Subcutaneous adipose tissue (tissue), 4 donors: ENCODE measurements around the gene NME7. TPM values are rescaled to one million over a fixed set of nuclear protein-coding genes. Genes with fewer than 3 reads are reported as not detected.

Source experiments
- CTCF ChIP-seq: fragments of 450-650 bp; IDR thresholded peaks from one replicate; pipeline ENCODE4 v1.5.1; 2016; ENCODE audit warnings: low read depth, mild to moderate bottlenecking, control low read depth, antibody characterized with exemption, moderate library complexity
- total RNA-seq, 4 donors: library from RNA; depleted of rRNA; stranded (reverse); fragments of >200 nt; gene quantifications; one replicate each; pipeline ENCODE4 v1.1.0, GENCODE V29; 2016

The NME7 gene
- total RNA-seq, 4 donors from 2014 or later, result 10.5 to 14.2 (median 12.9) TPM

- no peak for TF ChIP-seq CTCF
Measured at GRCh38 chr1:169149555-169150286, 217.9 kb downstream of the NME7 start.

- TF ChIP-seq CTCF, result no peak
Measured at GRCh38 chr1:169148472-169149252, 218.9 kb downstream of the NME7 start.

GRCh38 chr1:169146576-169147214, 220.9 kb downstream of the NME7 start:
- TF ChIP-seq CTCF, result no peak

- no peak for TF ChIP-seq CTCF
Measured at GRCh38 chr1:169144941-169145626, 222.5 kb downstream of the NME7 start.

- no peak for TF ChIP-seq CTCF
Measured at GRCh38 chr1:169143984-169144383, 223.6 kb downstream of the NME7 start.

GRCh38 chr1:169143346-169143745, 224.3 kb downstream of the NME7 start:
- no peak for TF ChIP-seq CTCF
